Panc1 (cell line): Measurements from ENCODE around the gene SYT17. TPM values are rescaled to one million over a fixed set of nuclear protein-coding genes. Genes with fewer than 3 reads are reported as not detected.

Source experiments
- ATAC-seq: fragments of 200-7000 bp; cut with Tn5 transposase; 2 replicates; pipeline ENCODE4 v1.9.1; 2020; ENCODE audit warnings: mild to moderate bottlenecking, moderate library complexity
- BruUV-seq: library from RNA; stranded (reverse); fragments of 400-500 nt; replicated peaks from 2 replicates; lab custom pipeline; 2021; lab: Mats Ljungman, UMichigan
- CTCF ChIA-PET: fragments of 300-600 bp; sonication (Branson Sonifier 250); formaldehyde crosslinking; loops from one replicate; lab custom pipeline; 2022; ENCODE audit warnings: antibody characterized with exemption; lab: Charles Lee
- POLR2A ChIA-PET: fragments of 300-600 bp; sonication (Branson Sonifier 250); formaldehyde crosslinking; loops from one replicate; lab custom pipeline; 2022; ENCODE audit warnings: antibody characterized with exemption; lab: Charles Lee
- DNase-seq: peaks from one replicate; pipeline ENCODE4 v3.0.0-alpha.2; 2010; ENCODE audit warnings: low read depth, low spot score
- H3K27ac ChIP-seq: 2 replicates; pipeline ENCODE4 v1.5.1; 2011; ENCODE audit warnings: mild to moderate bottlenecking, low read length, inconsistent platforms
- H3K27me3 ChIP-seq: fragments of 200-500 bp; sonication (Bioruptor generic); 2 replicates; pipeline ENCODE4 v1.6.0; 2014; ENCODE audit warnings: low read length, inconsistent platforms; ENCODE audit not compliant: control insufficient read depth, insufficient read depth
- H3K36me3 ChIP-seq: fragments of 200-500 bp; sonication (Bioruptor generic); 2 replicates; pipeline ENCODE4 v1.5.1; 2014; ENCODE audit warnings: inconsistent platforms, mild to moderate bottlenecking, low read length, moderate library complexity; ENCODE audit not compliant: control insufficient read depth, insufficient read depth
- H3K4me1 ChIP-seq: 2 replicates; pipeline ENCODE4 v1.5.1; 2011; ENCODE audit warnings: inconsistent platforms, mild to moderate bottlenecking, low read length, moderate library complexity; ENCODE audit not compliant: control insufficient read depth, insufficient read depth
- H3K4me3 ChIP-seq, 2 experiments: 2 replicates each; pipeline ENCODE4 v1.5.1; 2011 to 2012; ENCODE audit warnings: low read depth in 2 of 2, low read length in 2 of 2, mild to moderate bottlenecking in 2 of 2, inconsistent platforms in 1 of 2, moderate library complexity in 1 of 2
- H3K9me3 ChIP-seq: fragments of 200-500 bp; sonication (Bioruptor generic); 2 replicates; pipeline ENCODE4 v1.5.1; 2014; ENCODE audit warnings: low read depth, mild to moderate bottlenecking, inconsistent platforms, low read length, moderate library complexity; ENCODE audit not compliant: control insufficient read depth, insufficient read depth
- POLR2AphosphoS5 ChIP-seq: IDR thresholded peaks from 2 replicates; pipeline ENCODE4 v1.6.1; 2012; ENCODE audit warnings: mild to moderate bottlenecking, low read depth, low read length, moderate library complexity
- REST ChIP-seq, 2 experiments: IDR thresholded peaks; 2 replicates each; pipeline ENCODE4 v1.6.1; 2011 to 2012; ENCODE audit warnings: low read depth in 2 of 2, control low read depth in 1 of 2, low read length in 1 of 2, mild to moderate bottlenecking in 1 of 2, moderate library complexity in 1 of 2; ENCODE audit not compliant: insufficient read depth in 1 of 2
- SIN3A ChIP-seq: IDR thresholded peaks from 2 replicates; pipeline ENCODE4 v1.6.1; 2012; ENCODE audit warnings: low read depth, mild to moderate bottlenecking, low read length, moderate library complexity, borderline replicate concordance; ENCODE audit not compliant: insufficient read depth
- TCF7L2 ChIP-seq: IDR thresholded peaks from 2 replicates; pipeline ENCODE4 v1.6.1; 2011; ENCODE audit warnings: mild to moderate bottlenecking, low read depth, low read length, inconsistent platforms
- in situ Hi-C: cut with HindIII; loops from 2 replicates; pipeline ENCODE4 v1.10.0; 2016; ENCODE audit warnings: low sequenced_read_pairs, low pct_unique_long_range_greater_than_20kb
- intact Hi-C: fragments of 100-400 bp; cut with micrococcal nuclease; formaldehyde crosslinking; loops from one replicate; pipeline ENCODE4 v1.10.0; 2022; ENCODE audit not compliant: unreplicated experiment
- total RNA-seq: library from RNA; stranded (reverse); gene quantifications from one replicate; pipeline ENCODE4 v1.2.1, GENCODE V29; 2021; ENCODE audit not compliant: unreplicated experiment
- TF ChIP-seq, protein P1 (sequence below): fragments of 450-650 bp; IDR thresholded peaks from 2 replicates; pipeline ENCODE4 v1.5.1; 2017; ENCODE audit warnings: mild to moderate bottlenecking

SYT17 gene
- total RNA-seq, 1 experiment from 2014 or later = 5.4 TPM

- Histone ChIP-seq H3K4me1 (peaks cover 35% of the 10 kb centered on the region), H3K4me3 (no peak overlapping the region), H3K27ac (no peak overlapping the region), H3K9me3 (no peaks in the 10 kb centered on the region), H3K27me3 (no peaks in the 10 kb centered on the region), H3K36me3 (no peaks in the 10 kb centered on the region)
- intact Hi-C loops = no loop called here
- ChIA-PET CTCF (no interaction called here), POLR2A (no interaction called here)
- no peak for DNase-seq
- BruUV-seq = no TSS peak
- ATAC-seq = no peak
- TF ChIP-seq POLR2AphosphoS5 (no peak), REST (IDR thresholded peaks at IDR 0.05; ENCODE audit: insufficient read depth in 1 of 2, low read depth in 2 of 2, low read length in 1 of 2) (no peak), TCF7L2 (no peak), SIN3A (no peak)
- TF ChIP-seq, protein P1, sequence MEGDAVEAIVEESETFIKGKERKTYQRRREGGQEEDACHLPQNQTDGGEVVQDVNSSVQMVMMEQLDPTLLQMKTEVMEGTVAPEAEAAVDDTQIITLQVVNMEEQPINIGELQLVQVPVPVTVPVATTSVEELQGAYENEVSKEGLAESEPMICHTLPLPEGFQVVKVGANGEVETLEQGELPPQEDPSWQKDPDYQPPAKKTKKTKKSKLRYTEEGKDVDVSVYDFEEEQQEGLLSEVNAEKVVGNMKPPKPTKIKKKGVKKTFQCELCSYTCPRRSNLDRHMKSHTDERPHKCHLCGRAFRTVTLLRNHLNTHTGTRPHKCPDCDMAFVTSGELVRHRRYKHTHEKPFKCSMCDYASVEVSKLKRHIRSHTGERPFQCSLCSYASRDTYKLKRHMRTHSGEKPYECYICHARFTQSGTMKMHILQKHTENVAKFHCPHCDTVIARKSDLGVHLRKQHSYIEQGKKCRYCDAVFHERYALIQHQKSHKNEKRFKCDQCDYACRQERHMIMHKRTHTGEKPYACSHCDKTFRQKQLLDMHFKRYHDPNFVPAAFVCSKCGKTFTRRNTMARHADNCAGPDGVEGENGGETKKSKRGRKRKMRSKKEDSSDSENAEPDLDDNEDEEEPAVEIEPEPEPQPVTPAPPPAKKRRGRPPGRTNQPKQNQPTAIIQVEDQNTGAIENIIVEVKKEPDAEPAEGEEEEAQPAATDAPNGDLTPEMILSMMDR = no peak
- in situ Hi-C loops = no loop called here
Measured at GRCh38 chr16:19127205-19127604, 40.8 kb upstream of the SYT17 start.

DNA sequence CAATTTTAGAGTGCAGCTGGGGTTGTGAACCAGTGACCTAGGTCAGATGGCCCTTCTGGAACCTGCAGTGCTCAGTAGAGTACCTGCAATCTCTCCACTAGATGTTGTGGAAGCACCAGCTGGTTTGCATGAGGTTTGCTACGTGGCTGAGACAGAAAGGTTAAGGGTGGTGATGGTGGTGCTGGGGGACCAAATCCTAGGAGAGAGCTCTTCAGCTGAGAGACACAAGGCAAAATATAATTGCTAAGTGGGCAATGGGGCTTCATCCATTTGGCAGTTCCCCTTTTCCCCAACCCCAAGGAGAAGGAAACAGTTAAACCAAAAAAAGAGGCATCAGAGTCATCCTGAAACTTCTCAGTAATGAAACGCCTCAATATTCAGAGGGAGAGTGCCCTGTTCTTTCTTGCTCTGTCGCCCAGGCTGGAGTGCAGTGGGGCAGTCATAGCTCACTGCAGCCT, 40.3 kb upstream of the SYT17 start:
- TF ChIP-seq POLR2AphosphoS5 (no peak), SIN3A (no peak), REST (IDR thresholded peaks at IDR 0.05; ENCODE audit: insufficient read depth in 1 of 2, low read depth in 2 of 2, low read length in 1 of 2) (no peak), TCF7L2 (no peak)
- TF ChIP-seq, protein P1 = no peak
- intact Hi-C loops (no loop called here), in situ Hi-C loops (no loop called here)
- Histone ChIP-seq H3K4me3 (no peak overlapping the region), H3K36me3 (no peaks in the 10 kb centered on the region), H3K27me3 (no peaks in the 10 kb centered on the region), H3K27ac (no peak overlapping the region), H3K4me1 (peaks cover 38% of the 10 kb centered on the region), H3K9me3 (no peaks in the 10 kb centered on the region)
- ATAC-seq (no peak), DNase-seq (no peak)
- CTCF ChIA-PET = no interaction called here
- BruUV-seq = no TSS peak
- POLR2A ChIA-PET = no interaction called here
